Colonic mucosa (tissue), 4 donors: Measurements from ENCODE around the gene TTC39A. TPM values are rescaled to one million over a fixed set of nuclear protein-coding genes. Genes with fewer than 3 reads are reported as not detected.
A peak's percentile ranks its signal among the peaks of the same experiment; 100 is the strongest.

Experiments used
- DNase-seq: peaks from one replicate; pipeline ENCODE4 v3.0.0-alpha.2; 2020
- H3K27ac ChIP-seq: fragments of 200-600 bp; one replicate; pipeline ENCODE4 v1.8.0; 2021
- H3K27me3 ChIP-seq: fragments of 200-600 bp; one replicate; pipeline ENCODE4 v1.8.0; 2021
- H3K36me3 ChIP-seq: fragments of 200-600 bp; one replicate; pipeline ENCODE4 v1.8.0; 2021
- H3K4me1 ChIP-seq: fragments of 200-600 bp; one replicate; pipeline ENCODE4 v1.8.0; 2021; ENCODE audit warnings: mild to moderate bottlenecking
- H3K4me3 ChIP-seq: fragments of 200-600 bp; one replicate; pipeline ENCODE4 v1.8.0; 2021
- H3K9ac ChIP-seq, 2 donors: one replicate each; pipeline ENCODE4 v1.7.0; 2013; ENCODE audit warnings: control low read depth in 2 of 2, low read depth in 2 of 2, low read length in 2 of 2
- H3K9me3 ChIP-seq: fragments of 200-600 bp; one replicate; pipeline ENCODE4 v1.8.0; 2021
- CTCF ChIP-seq: fragments of 200-600 bp; IDR thresholded peaks from one replicate; pipeline ENCODE4 v1.8.0; 2022; ENCODE audit warnings: antibody characterized with exemption, mild to moderate bottlenecking
- intact Hi-C: fragments of 100-400 bp; cut with DNase I; formaldehyde crosslinking; loops from one replicate; pipeline ENCODE4 v1.14.1; 2022
- total RNA-seq, 2 donors: library from RNA; stranded (reverse); fragmentation: NEBNext Ultra II Directional in 1 of 2; extraction: Animal tissue kit (Norgen Biotek cat#: 25700) in 1 of 2; gene quantifications; one replicate each; pipeline ENCODE4 v1.2.1, GENCODE V29; 2021
- donor health status: healthy.
- donor health status: DM: no; HTN: no; CAD: no.
- donor health status: DM: no; HTN: no; CAD: no.

TTC39A gene
- total RNA-seq = 100 to 1,000 TPM in 1 of 2 donors, 10 to 100 TPM in 1; 95.2 to 148 TPM

GRCh38 chr1:51330331-51331201 lies at the start of gene TTC39A:
TSS of gene TTC39A (minus strand) at chr1:51330562. CDS start at chr1:51330477, 85 bp downstream.
- Histone ChIP-seq H3K36me3 (no peaks in the 10 kb centered on the region), H3K9ac (peak within 1 kb of the TSS; percentile 62 to 89), H3K9me3 (no peaks in the 10 kb centered on the region), H3K27ac (peak within 1 kb of the TSS; percentile 72), H3K27me3 (no peaks in the 10 kb centered on the region), H3K4me3 (peak within 1 kb of the TSS; percentile 45), H3K4me1 (peaks cover 11% of the 10 kb centered on the region)
- DNase-seq = no peak
- intact Hi-C loops = no loop called here
- no peak for TF ChIP-seq CTCF

GRCh38 chr1:51378871-51379270 lies 48.5 kb upstream of the TTC39A start:
- intact Hi-C loops = no loop called here
- no peak for TF ChIP-seq CTCF
- Histone ChIP-seq H3K27ac (no peak overlapping the region), H3K36me3 (no peaks in the 10 kb centered on the region), H3K4me3 (no peak overlapping the region), H3K9me3 (no peaks in the 10 kb centered on the region), H3K27me3 (no peaks in the 10 kb centered on the region), H3K4me1 (no peaks in the 10 kb centered on the region), H3K9ac (no peak overlapping the region)
- DNase-seq = no peak

- Histone ChIP-seq H3K4me1 (no peaks in the 10 kb centered on the region), H3K9me3 (no peaks in the 10 kb centered on the region), H3K27ac (no peak overlapping the region), H3K4me3 (no peak overlapping the region), H3K27me3 (no peaks in the 10 kb centered on the region), H3K9ac (no peak overlapping the region), H3K36me3 (no peaks in the 10 kb centered on the region)
- DNase-seq = no peak
- TF ChIP-seq CTCF = no peak
- intact Hi-C loops = no loop called here
Observed at GRCh38 chr1:51373898-51374297, 43.5 kb upstream of the TTC39A start.

- no peaks in the 10 kb centered on the region for H3K4me1 ChIP-seq
- no peak for TF ChIP-seq CTCF
- no peaks in the 10 kb centered on the region for H3K9me3 ChIP-seq
- DNase-seq = no peak
- H3K9ac ChIP-seq = no peak overlapping the region
- H3K27me3 ChIP-seq = no peaks in the 10 kb centered on the region
- H3K36me3 ChIP-seq = no peaks in the 10 kb centered on the region
- intact Hi-C loops = no loop called here
- H3K27ac ChIP-seq = no peak overlapping the region
- H3K4me3 ChIP-seq = no peak overlapping the region
Observed at GRCh38 chr1:51372561-51372960, 42.2 kb upstream of the TTC39A start.

GRCh38 chr1:51369171-51369570 lies 38.8 kb upstream of the TTC39A start:
- DNase-seq = no peak

More at GRCh38 chr1:51369171-51369570, 38.8 kb upstream of the TTC39A start:
- H3K27ac ChIP-seq = no peak overlapping the region
- no peaks in the 10 kb centered on the region for H3K27me3 ChIP-seq
- no peaks in the 10 kb centered on the region for H3K4me1 ChIP-seq
- H3K9me3 ChIP-seq = no peaks in the 10 kb centered on the region
- no peak overlapping the region for H3K4me3 ChIP-seq
- no peaks in the 10 kb centered on the region for H3K36me3 ChIP-seq
- no peak for TF ChIP-seq CTCF
- no peak overlapping the region for H3K9ac ChIP-seq
- intact Hi-C loops = no loop called here
